Karpas-422 (cell line): ENCODE measurements around the gene NCF4. TPM values are rescaled to one million over a fixed set of nuclear protein-coding genes. Genes with fewer than 3 reads are reported as not detected.

Experiments used
- DNase-seq: peaks from one replicate; pipeline ENCODE4 v3.0.0-alpha.2; 2015
- H2AFZ ChIP-seq: fragments of 200-600 bp; sonication (generic); 2 replicates; pipeline ENCODE4 v1.6.1; 2014; ENCODE audit warnings: antibody characterized with exemption, low read length, mixed read lengths
- H3K27ac ChIP-seq: fragments of 200-600 bp; sonication (generic); 2 replicates; pipeline ENCODE4 v1.5.1; 2014; ENCODE audit warnings: mild to moderate bottlenecking, low read length, moderate library complexity
- H3K27me3 ChIP-seq: fragments of 200-600 bp; sonication (generic); 2 replicates; pipeline ENCODE4 v1.6.1; 2014; ENCODE audit warnings: low read length, mixed read lengths
- H3K36me3 ChIP-seq: fragments of 200-600 bp; sonication (generic); 2 replicates; pipeline ENCODE4 v1.6.1; 2014; ENCODE audit warnings: low read length, mixed read lengths; ENCODE audit not compliant: insufficient read depth
- H3K4me1 ChIP-seq: fragments of 200-600 bp; sonication (generic); 2 replicates; pipeline ENCODE4 v1.6.1; 2014; ENCODE audit warnings: mild to moderate bottlenecking, low read length, mixed read lengths
- H3K4me2 ChIP-seq: fragments of 200-600 bp; sonication (generic); 2 replicates; pipeline ENCODE4 v1.6.1; 2014; ENCODE audit warnings: low read length, low read depth, mild to moderate bottlenecking; ENCODE audit not compliant: poor library complexity, severe bottlenecking
- H3K4me3 ChIP-seq: fragments of 200-600 bp; sonication (generic); 2 replicates; pipeline ENCODE4 v1.5.1; 2014; ENCODE audit warnings: mild to moderate bottlenecking, antibody characterized with exemption, low read length, mixed read lengths
- H3K79me2 ChIP-seq: fragments of 200-600 bp; sonication (generic); 2 replicates; pipeline ENCODE4 v1.6.1; 2014; ENCODE audit warnings: mild to moderate bottlenecking, low read length, mixed read lengths
- H3K9ac ChIP-seq: fragments of 200-600 bp; sonication (generic); 2 replicates; pipeline ENCODE4 v1.6.0; 2014; ENCODE audit warnings: low read length
- H3K9me2 ChIP-seq: fragments of 200-600 bp; sonication (generic), shearing (Covaris generic); replicated peaks from 2 replicates; pipeline ENCODE4 v1.6.0; 2014; ENCODE audit warnings: mild to moderate bottlenecking, low read length, moderate library complexity; ENCODE audit not compliant: insufficient read depth
- H3K9me3 ChIP-seq: fragments of 300-700, 200-600 bp; sonication (generic); 2 replicates; pipeline ENCODE4 v1.6.1; 2014; ENCODE audit warnings: low read length, mixed read lengths
- H4K20me1 ChIP-seq: fragments of 200-600 bp; sonication (generic); 2 replicates; pipeline ENCODE4 v1.6.1; 2014; ENCODE audit warnings: mild to moderate bottlenecking, antibody characterized with exemption, low read length, low read depth; ENCODE audit not compliant: insufficient read depth
- total RNA-seq: library from RNA; depleted of rRNA; stranded (reverse); fragments of >200 nt; shearing (Covaris generic); gene quantifications from 2 replicates; pipeline ENCODE4 v1.2.3, GENCODE V29; 2014; ENCODE audit warnings: low replicate concordance

Gene NCF4
- total RNA-seq, 1 experiment from 2014 or later: 116 TPM

- no peaks in the 10 kb centered on the region for H3K4me1 ChIP-seq
- no peak overlapping the region for H2AFZ ChIP-seq
- H3K27me3 ChIP-seq: no peaks in the 10 kb centered on the region
- no peak overlapping the region for H3K4me2 ChIP-seq
- H3K9me2 ChIP-seq: no peaks in the 10 kb centered on the region
- no peak overlapping the region for H3K27ac ChIP-seq
- H3K36me3 ChIP-seq: no peaks in the 10 kb centered on the region
- no peak overlapping the region for H3K9ac ChIP-seq
- H3K9me3 ChIP-seq: no peaks in the 10 kb centered on the region
- H3K79me2 ChIP-seq: no peaks in the 10 kb centered on the region
- H3K4me3 ChIP-seq: no peak overlapping the region
- no peaks in the 10 kb centered on the region for H4K20me1 ChIP-seq
- no peak for DNase-seq
Measured at GRCh38 chr22:36846271-36846670, 14.5 kb upstream of the NCF4 start.

DNA sequence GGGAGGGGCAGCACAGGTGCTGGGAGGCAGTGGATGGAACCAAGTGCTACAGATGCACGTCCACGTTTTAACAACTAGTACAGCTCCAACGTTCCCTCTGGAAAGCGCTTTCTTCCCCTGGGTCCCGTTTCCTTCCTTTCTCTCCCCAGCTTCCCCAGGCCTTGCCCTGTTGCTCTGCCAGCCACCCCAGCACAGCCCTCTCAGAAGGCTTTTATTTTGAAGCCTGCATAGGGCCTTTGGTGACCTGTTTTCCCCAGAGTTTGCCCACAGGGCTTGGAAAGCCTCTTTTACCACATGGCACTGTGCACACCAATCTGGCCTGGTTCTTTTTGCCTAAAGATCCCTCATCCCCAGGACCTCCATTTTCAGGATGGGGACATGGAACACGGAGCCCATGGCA, 13.9 kb upstream of the NCF4 start:
- no peak overlapping the region for H3K4me2 ChIP-seq

DNA sequence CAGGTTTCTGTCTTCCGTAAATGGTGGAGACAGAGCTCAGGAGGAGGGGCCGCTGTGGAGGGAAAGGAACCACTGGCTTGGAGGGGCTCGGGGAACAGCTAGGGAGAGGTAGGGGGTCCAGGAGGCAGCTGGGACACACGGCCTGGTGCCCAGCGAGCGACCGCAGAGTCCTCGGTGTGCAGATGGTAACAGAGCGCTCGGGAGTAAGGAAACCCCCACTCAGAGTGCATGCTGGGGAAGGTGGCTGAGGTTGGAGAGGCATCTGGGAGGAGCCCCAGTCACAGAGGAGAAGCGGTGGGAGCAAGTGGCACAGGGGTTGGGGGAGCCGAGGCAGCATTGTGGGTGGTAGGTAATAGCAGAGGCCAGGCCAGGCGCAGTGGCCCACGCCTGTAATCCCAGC, 10.8 kb upstream of the NCF4 start:
- no peaks in the 10 kb centered on the region for H3K36me3 ChIP-seq
- H3K4me2 ChIP-seq: no peak overlapping the region
- no peaks in the 10 kb centered on the region for H3K9me3 ChIP-seq
- no peaks in the 10 kb centered on the region for H3K9me2 ChIP-seq
- no peaks in the 10 kb centered on the region for H3K79me2 ChIP-seq
- no peak for DNase-seq
- H4K20me1 ChIP-seq: no peaks in the 10 kb centered on the region
- no peaks in the 10 kb centered on the region for H3K4me1 ChIP-seq
- H3K27me3 ChIP-seq: no peaks in the 10 kb centered on the region
- H3K4me3 ChIP-seq: no peak overlapping the region
- H3K9ac ChIP-seq: no peak overlapping the region
- H2AFZ ChIP-seq: no peak overlapping the region
- no peak overlapping the region for H3K27ac ChIP-seq

More for the DNA sequence above, 13.9 kb upstream of the NCF4 start:
- Histone ChIP-seq H3K27ac (no peak overlapping the region), H3K9me3 (no peaks in the 10 kb centered on the region), H3K4me1 (no peaks in the 10 kb centered on the region), H3K36me3 (no peaks in the 10 kb centered on the region), H3K9ac (no peak overlapping the region), H4K20me1 (no peaks in the 10 kb centered on the region), H3K79me2 (no peaks in the 10 kb centered on the region), H3K27me3 (no peaks in the 10 kb centered on the region), H3K9me2 (no peaks in the 10 kb centered on the region), H2AFZ (no peak overlapping the region), H3K4me3 (no peak overlapping the region)
- no peak for DNase-seq

DNA sequence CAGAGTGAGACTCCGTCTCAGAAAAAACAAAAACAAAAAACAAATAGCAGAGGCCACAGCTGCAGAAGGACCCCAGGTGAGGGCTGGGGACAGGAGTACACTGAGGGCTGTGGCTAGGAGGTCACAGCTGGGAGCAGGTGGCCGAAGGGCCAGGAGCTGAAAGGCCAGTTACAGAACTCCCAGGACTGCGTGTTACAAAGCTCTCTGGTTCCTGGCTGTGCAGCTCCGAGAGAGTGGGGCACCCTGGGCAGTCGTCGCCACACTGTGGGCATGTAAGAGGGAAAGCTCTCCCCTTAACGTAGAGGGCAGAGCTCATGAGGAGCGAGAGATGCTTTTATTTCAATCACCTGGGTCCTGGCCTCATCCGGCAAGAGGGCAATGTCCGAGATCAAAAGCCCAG, 10.1 kb upstream of the NCF4 start:
- no peak overlapping the region for H3K4me2 ChIP-seq
- H3K79me2 ChIP-seq: no peaks in the 10 kb centered on the region
- H3K9me2 ChIP-seq: no peaks in the 10 kb centered on the region
- H2AFZ ChIP-seq: no peak overlapping the region
- no peaks in the 10 kb centered on the region for H3K27me3 ChIP-seq
- no peaks in the 10 kb centered on the region for H4K20me1 ChIP-seq
- H3K9ac ChIP-seq: no peak overlapping the region
- H3K27ac ChIP-seq: no peak overlapping the region
- no peaks in the 10 kb centered on the region for H3K9me3 ChIP-seq
- H3K4me1 ChIP-seq: no peaks in the 10 kb centered on the region
- H3K4me3 ChIP-seq: no peak overlapping the region
- no peaks in the 10 kb centered on the region for H3K36me3 ChIP-seq
- no peak for DNase-seq

DNA sequence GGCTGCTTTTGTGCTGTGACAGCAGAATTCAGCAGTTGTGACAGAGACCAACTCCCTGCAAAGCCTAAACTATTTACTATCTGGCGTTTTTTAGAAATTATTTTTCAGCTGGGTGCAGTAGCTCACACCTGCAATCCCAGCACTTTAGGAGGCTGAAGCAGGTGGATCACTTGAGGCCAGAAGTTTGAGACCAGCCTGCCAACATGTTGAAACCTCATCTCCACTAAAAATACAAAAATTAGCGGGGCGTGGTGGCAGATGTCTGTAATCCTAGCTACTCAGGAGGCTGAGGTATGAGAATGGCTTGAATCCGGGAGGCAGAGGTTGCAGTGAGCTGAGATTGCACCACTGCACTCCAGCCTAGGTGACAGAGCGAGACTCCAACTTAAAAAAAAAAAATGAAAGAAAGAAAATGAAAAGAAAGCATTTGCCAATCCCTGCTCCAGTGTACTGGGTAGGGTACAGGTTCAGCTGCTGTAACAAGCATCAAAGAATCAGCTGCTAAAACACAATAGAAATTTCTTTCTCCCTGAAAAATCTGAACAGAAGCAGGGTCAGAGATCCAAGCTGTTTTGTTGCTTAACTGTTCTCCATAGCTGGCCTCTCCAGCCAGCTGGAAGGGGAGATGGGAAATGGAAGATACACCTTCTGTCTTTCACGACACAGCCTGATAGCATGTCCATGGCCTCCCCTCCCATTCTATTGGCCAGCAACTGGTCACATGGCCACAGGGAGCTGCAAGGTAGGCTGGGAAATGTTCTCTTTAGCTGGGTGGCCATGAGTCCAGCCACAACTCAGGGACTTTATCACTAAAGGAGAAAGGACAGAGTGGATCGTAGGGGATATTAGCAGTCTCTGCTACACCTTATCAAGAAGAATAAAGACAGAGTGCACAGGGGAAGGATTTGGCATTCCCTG, 8.5 kb upstream of the NCF4 start:
- no peak overlapping the region for H3K4me3 ChIP-seq
- H3K4me2 ChIP-seq: no peak overlapping the region
- H3K79me2 ChIP-seq: no peaks in the 10 kb centered on the region
- no peak overlapping the region for H3K9ac ChIP-seq
- no peak overlapping the region for H3K27ac ChIP-seq
- no peaks in the 10 kb centered on the region for H3K27me3 ChIP-seq
- no peaks in the 10 kb centered on the region for H4K20me1 ChIP-seq
- no peaks in the 10 kb centered on the region for H3K9me3 ChIP-seq
- peaks cover 3% of the 10 kb centered on the region for H3K4me1 ChIP-seq
- no peaks in the 10 kb centered on the region for H3K36me3 ChIP-seq
- DNase-seq: no peak
- H2AFZ ChIP-seq: peak overlapping the region; percentile 27; the same call in 1 of the 2 replicates
- no peaks in the 10 kb centered on the region for H3K9me2 ChIP-seq

GRCh38 chr22:36853407-36854099, 7.3 kb upstream of the NCF4 start:
- Histone ChIP-seq H3K27ac (no peak overlapping the region), H3K9ac (no peak overlapping the region), H3K4me1 (peaks cover 3% of the 10 kb centered on the region), H3K79me2 (no peaks in the 10 kb centered on the region), H3K27me3 (no peaks in the 10 kb centered on the region), H2AFZ (peak overlapping the region; percentile 85), H3K4me3 (no peak overlapping the region), H4K20me1 (no peaks in the 10 kb centered on the region), H3K36me3 (no peaks in the 10 kb centered on the region), H3K9me3 (no peaks in the 10 kb centered on the region), H3K9me2 (no peaks in the 10 kb centered on the region), H3K4me2 (no peak overlapping the region)
- peak; percentile 97 for DNase-seq

GRCh38 chr22:36855478-36855877, 5.3 kb upstream of the NCF4 start:
- Histone ChIP-seq H3K4me2 (no peak overlapping the region), H3K9me2 (no peaks in the 10 kb centered on the region), H3K4me1 (peaks cover 21% of the 10 kb centered on the region), H2AFZ (no peak overlapping the region), H3K9ac (no peak overlapping the region), H3K36me3 (no peaks in the 10 kb centered on the region), H4K20me1 (no peaks in the 10 kb centered on the region), H3K4me3 (no peak overlapping the region), H3K79me2 (no peaks in the 10 kb centered on the region), H3K27me3 (no peaks in the 10 kb centered on the region), H3K9me3 (no peaks in the 10 kb centered on the region), H3K27ac (no peak overlapping the region)
- DNase-seq: no peak

GRCh38 chr22:36856121-36856791, 4.5 kb upstream of the NCF4 start:
- peak overlapping the region; percentile 39 for H3K4me2 ChIP-seq
- H3K9ac ChIP-seq: no peak overlapping the region
- DNase-seq: peak; percentile 95
- no peaks in the 10 kb centered on the region for H3K9me2 ChIP-seq
- peaks cover under 1% of the 10 kb centered on the region; the same call in 1 of the 2 replicates for H3K79me2 ChIP-seq
- H3K27me3 ChIP-seq: no peaks in the 10 kb centered on the region
- H3K36me3 ChIP-seq: no peaks in the 10 kb centered on the region
- no peaks in the 10 kb centered on the region for H4K20me1 ChIP-seq
- H3K27ac ChIP-seq: no peak overlapping the region
- H2AFZ ChIP-seq: no peak overlapping the region
- no peaks in the 10 kb centered on the region for H3K9me3 ChIP-seq
- H3K4me1 ChIP-seq: peaks cover 29% of the 10 kb centered on the region
- no peak overlapping the region for H3K4me3 ChIP-seq
